NCI-H1092 treated with DMSO at 0.1 percent for 48 hours (cell line): ENCODE measurements around the gene ERC2.
A peak's percentile ranks its signal among the peaks of the same experiment; 100 is the strongest.

Experiments used
- DNase-seq: peaks from one replicate; lab custom pipeline; 2025; lab: John Stamatoyannopoulos, UW

Gene ERC2

DNA sequence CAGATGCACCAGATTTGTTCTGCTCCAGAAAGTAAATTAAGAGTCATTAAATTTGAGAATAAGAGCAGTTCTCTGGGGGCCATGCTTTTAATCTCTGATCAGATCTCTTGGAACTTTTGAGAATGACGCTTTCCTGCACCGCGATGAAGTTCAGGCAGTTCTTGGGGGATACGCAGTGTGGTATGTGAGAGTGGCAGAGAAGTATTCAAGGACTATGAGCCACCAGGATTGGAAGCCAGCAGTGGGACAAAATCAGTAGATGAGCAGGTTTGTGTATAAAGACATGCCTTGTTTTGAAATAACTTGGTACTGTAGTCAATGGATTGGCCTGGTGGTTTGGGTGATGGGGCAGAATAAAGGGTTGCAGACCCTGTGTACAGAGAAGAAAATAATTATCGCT lies 483.6 kb downstream of the ERC2 start:
- no peak for DNase-seq

DNA sequence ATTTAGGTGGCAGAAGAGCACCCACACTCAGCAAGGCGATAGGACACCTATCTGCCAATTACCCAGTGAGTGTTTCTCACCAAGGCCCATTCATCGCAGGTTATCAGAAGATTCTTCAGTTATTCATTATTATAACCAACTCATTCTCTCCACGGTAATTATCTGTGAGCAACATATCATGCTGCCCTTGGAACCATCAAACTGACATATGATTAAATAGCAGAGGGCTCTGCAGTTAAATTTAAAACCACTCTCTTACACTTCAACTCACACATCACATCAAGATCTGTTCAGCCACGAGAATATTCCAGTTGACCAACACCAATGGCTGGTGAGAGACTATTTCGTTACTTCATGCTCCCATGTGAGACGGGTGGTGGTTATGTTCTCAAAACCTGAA lies 489.3 kb downstream of the ERC2 start:
- no peak for DNase-seq

DNA sequence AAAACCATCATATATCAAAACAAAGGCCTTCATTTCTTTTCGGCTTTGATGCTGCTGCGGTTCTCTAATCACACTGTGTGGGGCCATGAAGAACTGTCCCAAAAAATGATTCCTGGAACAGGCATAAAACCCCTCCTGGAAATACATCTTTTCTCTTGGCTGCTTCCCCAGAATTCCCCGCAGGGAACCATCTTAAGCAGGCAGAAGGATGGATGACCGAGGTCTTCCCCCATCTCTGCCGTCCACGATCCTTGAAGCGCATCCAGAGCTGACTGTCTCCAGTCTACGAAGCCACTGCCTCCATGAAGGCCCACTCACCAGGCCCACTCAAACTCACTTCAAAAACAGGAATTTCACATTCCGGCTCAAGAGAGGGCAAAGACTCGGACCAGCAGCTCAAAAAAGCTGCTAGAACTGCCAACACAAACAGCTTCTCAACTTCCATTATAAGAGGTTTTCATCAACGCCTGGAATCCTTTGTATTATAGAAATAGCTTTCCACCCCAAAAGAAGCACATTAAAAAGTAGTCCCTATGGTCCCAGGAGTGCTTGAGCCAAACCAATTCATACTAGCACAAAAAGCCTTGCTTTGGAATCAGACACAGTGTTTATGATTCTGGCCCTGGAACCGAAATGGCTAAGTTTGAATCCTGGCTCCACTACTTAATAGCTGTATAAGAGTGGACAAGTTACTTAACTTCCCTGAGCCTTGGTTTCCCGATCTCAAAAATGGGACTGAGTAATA lies 493.7 kb downstream of the ERC2 start:
- no peak for DNase-seq

DNA sequence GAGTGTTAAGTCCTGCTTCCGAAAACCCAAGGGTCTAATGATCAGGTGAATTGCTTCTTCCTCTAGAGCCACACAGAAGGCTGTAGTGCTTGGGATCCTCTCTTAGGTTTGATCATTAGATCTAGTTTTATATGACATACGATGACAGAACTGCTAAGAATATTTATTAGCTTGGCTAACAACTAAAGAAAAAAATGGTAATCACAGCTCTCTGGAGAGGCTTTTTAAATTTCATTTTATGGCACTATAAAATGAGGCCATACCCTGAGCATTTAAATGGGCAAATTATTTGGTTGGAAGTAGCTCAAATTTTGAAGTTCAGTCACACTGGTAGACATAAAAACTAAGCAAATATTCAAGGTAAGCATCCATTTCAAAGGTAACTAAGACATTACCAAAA lies 498.6 kb downstream of the ERC2 start:
- DNase-seq: no peak

DNA sequence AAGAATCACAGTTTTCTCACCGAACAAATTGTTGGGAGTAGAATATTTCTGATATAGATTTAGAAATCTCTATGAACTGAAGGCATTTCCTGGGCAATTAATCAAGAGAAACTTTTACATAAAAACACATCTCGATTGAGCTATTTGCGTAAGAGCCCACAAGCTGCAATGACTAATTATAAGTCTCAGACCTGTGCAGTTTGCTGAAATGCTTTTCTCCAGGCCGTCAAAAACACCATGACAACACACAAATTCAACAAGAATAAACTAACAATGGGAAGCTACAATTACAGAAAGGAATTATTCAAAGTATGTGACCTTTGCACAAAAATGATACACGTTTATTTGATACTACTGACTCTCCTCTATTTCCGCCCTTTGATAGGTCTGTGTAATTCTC lies 499.9 kb downstream of the ERC2 start:
- no peak for DNase-seq

DNA sequence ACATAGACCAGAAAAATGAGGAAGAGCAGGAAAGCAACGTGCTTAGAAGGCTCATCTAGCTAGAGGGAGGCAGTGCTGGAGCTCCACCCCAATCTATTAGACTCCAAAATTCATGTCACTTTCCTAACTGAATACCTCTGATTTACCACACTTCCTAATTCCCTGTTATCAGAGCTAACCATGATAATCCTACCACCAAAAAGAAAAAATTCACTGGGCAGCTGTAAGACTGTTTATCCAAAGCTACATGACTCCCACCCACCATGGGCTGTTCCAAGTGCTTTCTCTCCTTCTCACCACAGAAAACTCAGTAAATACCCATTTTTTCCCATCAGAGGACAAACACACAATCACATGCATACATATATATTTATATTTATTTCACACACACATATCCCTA lies 501.7 kb downstream of the ERC2 start:
- DNase-seq: no peak

DNA sequence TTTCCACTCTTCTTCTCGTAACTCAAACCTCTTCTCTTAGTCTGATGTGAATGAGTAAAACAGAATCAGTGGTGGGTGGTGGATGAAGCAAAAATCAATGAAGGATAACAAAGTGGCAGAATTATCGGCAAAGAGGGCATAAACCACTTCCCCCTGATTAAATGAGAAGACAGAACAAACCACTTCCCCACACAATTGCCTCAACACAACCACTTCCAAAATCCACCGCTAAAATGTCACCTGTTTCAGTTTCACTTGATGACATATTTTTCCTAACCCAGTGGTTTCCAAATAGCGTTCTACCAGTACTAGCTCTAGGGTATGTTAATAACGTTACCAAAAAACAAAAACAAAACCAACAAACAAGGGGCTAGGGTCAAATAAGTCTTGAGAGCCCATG lies 502.5 kb downstream of the ERC2 start:
- no peak for DNase-seq

DNA sequence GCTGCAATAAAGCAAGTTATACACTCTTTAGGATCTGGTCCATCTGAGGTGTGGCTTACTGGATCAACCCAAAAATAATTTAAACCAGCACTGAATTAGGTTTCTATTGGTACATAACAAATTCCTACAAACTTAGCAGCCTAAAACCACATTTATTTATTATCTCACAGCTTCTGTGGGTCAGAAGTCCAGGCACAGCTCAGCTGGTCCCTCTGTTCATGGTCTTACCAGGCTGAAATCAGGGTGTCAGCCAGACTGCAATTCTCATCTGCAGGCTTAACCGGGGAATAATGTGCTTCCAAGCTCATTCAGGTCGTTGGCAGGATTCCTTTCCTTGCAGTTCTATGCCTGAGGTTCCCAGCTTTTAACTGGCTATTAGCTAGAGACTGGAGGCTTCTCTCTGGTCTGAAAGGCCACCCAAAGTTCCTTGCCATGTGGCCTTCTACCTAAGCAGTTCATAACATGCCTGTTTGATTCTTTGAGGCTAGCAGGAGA lies 503.7 kb downstream of the ERC2 start:
- no peak for DNase-seq

DNA sequence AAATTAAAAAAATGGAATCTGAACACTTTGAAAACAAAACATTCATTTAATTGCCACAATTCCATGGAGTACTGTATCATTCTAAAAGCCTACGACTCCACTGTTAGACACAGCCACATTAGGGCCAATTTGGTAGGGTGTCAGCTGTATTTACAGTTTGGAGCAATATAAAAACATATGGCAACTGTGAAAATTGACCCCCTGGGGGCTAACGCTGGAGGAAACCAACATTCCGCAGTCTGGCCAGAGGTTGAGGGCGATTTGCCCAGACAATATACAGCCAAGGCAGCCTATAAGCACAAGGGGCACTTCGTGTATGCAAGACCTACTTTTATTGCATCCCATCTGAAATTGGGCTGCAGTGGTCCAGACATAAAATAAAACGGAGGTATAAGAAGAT lies 504.7 kb downstream of the ERC2 start:
- DNase-seq: peak; percentile 3

DNA sequence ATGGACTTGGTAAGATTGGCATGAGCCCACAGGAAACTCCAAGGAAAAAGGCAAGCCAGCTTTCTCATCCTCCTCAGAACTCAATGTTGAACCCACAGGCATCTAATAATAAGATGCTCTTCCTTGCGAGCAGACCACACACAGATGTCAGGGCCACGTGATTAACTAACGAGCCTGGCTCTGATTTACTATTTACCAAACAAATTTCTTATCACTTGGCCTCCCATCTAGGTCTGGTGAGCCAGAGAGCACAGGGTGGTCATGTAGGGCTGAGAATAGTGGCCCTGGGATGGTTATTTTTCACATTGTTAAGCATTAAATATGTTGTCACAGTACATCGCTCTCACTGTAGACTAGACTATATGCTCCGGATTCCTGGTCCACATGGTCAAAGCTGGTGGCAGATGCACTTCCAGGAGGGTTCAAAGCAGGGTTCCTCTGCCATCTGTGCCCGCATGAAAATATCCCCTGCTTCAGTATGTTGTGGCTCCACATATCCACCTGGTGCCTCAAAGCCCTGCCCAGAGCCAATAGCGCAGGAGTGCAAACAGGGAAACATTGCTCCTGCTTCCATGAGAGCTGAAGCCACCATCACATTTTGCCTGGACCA lies 508.7 kb downstream of the ERC2 start:
- DNase-seq: no peak

DNA sequence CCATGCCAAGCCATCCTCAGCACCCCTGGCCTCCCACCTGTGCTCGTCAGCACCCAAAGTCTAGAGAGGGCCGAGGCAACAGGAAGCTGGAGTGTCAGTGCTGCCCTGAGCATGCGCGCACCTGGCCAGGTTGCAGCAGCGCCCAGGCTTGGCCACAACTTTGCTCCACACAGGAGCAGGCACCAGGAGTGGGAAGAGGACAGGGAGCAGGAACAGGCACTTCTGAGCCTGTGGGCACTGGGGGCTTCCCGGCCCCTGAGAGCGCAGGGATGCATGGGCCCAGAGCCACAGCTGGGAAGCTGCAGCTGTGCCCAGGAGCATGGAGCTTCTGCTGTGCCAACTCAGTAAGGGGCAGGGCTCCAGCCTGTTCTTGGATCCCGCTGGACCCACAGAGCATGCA lies 509.7 kb downstream of the ERC2 start:
- DNase-seq: no peak

DNA sequence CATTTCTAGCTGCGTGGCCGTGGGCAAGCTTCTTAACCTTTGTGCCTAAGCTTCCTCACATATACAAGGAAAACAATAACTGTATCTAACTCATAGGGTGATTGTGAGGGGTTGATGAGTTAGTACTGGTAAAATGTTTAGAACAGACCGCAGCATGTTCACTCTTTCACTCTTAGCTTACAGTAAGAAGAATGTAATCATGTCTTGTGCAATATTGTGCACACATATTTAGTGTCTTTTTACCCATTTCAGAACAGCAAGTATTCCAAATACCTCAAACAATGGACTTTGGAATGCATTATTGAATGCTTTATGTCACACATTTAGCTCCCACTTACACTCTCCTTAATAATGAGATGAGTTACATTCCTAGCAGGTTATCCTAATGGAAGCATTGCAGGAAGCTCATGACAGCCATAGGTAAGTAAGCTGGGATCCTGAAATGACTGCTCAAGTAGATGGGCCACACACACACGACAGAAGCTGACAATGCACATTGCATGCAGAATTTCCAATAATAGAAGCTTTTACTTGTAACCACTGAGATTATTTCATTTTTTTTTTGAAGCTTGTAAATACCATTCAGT lies 512.3 kb downstream of the ERC2 start:
- DNase-seq: no peak

DNA sequence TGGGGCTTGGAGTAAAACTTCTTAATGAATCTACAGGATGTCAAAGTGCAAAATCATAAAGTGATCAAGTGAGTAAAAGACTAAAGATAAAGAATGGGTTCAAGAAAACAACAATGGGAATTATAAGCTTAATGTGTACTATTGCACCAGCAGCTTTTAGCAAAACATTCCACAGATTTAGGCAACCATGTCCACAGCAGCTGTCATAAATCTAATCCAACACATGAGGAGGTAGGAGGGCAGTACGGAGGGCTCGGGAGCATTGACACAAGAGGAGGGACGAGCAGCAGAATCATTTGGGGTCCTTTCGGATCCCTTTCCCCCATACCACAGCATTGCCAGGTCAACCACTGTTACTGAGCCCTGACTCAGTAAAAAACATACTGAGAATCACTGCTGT lies 516.9 kb downstream of the ERC2 start:
- no peak for DNase-seq

DNA sequence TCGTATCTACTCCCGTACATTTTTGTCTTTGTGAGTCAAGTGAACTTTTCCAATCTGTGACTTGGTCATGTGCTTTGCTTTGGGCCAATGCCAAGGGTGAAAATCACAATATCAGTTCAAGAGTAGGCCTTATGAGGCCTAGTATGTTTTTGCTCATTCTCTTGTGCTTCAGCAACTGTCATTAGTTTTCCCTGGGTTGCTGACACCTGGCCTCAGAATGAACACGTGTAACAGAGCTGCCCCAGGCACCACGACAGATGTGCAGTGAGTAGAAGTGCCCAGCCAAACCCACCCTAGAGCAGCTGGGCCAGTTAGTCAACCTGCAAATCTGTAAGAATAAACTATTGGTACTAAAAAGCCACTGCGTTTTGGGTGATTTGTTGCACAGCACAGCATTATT lies 520.9 kb downstream of the ERC2 start:
- DNase-seq: no peak

DNA sequence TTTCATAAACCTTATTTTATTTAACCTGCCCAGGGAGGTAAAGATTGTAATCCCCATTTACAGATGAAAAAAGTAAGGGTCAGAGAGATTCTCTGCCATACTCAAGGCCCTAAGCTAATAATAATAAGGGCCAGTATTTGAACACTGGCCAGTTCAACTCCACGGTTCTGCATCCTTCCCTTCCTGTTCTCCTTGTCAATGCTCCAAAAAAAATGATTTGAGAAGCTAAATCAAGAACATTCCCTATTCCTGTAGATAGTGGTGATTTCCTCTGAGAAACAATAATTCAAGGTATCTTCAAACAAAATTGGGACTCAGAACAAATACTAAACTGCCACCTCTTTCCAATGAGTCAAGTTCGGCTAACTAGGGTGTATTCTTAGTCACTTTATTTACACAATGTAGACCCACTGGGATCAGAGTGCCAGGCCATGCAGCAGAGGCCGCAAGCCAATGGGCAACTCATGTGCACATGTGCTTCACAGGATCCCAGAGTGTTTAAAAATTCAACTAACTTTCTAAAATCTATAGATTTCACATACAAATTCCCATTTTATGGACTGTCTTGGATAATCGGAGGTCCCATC lies 521.6 kb downstream of the ERC2 start:
- DNase-seq: no peak

DNA sequence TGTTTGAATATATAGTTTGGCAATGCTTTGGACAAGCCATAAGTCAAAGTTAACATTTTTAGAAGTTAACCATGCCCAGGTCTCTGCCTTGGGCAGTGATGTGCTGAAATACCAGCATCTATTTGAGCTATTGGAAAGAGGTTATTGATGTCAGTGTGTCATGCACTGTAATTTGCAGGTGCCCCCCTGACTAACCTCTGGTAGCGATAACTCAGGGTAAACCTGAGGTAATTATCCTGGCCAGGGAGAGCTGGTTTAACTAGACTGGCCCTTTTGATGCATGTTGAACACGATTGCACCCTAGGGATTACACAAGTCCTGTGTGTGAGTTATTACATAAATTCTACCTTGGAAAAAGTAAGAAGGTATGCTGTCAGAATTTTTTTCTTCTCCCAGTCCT lies 525.4 kb downstream of the ERC2 start:
- no peak for DNase-seq

DNA sequence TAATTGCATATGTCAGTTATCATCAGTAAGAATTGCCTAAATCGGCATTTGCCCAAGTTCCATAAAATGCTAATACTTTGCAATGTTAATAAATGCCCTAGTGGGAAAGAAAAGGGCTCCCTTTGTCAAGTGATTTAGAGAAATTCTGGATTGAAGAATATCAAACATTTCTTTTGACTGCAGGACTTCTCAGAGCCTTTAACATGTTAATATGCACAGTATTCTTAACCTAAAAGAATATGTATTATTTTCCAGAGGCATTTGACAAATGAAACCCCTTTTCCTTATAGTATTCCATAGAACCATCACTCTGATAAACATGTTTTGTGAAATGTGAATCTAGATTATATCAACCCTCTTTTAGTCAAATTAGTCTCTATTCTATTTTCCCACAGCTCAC lies 529.0 kb downstream of the ERC2 start:
- DNase-seq: no peak

DNA sequence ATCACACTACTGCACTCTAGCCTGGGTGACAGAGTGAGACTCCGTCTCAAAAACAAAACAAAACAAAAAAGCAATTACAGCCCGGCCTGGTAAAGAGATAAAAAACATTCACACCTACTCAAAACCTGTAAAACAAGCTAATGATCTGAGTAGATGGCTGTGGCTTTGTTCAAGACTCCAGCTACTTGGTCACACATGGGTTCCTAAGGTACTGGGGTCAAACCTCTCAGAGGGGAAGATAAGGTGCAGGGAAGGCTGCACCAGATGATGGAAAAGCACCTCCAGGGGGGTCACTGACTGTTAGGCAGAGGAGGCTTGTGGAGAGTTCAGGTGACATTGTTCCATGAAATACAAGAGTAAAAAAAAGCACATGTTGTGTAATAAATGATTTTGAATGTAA lies 531.0 kb downstream of the ERC2 start:
- no peak for DNase-seq

DNA sequence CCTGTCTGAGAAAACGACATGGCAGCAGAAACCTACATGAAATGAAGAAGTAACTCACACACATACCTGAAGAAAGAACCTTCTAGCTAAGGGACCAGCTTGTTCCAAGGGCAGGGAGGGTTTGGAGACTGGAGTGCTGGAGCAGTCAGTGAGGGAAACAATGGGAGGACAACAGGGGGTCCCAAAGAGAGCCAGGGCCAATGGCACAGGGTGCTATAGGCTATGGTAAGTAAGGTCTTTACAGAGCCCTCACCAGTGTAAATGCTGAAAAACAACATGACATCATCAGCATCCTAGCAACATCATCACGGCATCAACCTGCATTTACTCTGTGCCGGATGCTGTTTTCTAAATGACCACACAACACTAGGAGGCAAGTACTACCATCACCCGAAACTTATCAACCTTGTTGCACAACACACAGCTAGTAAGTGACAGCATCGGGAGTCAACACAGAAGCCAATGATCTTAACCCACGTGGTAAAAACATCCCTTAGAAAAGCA lies 531.7 kb downstream of the ERC2 start:
- DNase-seq: no peak

DNA sequence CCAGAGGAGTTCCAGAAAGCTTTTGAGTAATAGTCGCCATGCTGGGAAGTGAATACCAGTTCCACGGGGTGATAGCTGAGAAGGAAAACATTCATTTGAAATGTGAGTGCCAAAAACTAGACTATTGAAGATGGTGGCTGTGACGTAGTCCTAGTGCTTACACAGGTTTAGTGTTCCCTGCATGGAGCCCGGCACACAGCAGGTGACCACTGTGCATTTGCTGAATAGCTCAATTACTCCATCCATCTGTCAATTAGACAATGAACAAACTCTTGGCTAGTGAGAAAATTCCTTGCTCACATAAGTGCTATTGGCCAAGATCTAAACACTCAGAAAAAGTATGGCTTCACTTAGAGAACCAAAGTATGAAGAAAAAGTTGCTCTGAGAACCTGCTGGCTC lies 533.0 kb downstream of the ERC2 start:
- peak; percentile 50 for DNase-seq

DNA sequence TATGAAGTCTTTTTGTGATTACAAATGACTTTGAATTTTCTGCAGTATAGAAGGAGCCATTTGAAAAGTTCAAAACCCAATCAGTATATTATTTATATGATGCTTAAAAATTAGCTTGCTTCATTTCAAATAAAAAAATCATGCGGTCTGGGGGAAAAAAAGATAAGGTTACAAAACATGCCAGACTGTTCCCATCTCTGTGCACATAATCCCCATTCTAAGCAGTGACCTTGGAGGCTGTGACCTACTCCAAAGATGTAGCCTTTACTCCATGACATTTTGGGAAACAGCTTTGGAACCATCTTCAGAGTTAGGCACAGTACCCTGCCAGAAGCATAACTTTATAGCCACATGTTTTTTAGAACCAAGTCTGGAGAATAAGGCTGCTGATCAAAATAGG lies 533.5 kb downstream of the ERC2 start:
- DNase-seq: no peak

DNA sequence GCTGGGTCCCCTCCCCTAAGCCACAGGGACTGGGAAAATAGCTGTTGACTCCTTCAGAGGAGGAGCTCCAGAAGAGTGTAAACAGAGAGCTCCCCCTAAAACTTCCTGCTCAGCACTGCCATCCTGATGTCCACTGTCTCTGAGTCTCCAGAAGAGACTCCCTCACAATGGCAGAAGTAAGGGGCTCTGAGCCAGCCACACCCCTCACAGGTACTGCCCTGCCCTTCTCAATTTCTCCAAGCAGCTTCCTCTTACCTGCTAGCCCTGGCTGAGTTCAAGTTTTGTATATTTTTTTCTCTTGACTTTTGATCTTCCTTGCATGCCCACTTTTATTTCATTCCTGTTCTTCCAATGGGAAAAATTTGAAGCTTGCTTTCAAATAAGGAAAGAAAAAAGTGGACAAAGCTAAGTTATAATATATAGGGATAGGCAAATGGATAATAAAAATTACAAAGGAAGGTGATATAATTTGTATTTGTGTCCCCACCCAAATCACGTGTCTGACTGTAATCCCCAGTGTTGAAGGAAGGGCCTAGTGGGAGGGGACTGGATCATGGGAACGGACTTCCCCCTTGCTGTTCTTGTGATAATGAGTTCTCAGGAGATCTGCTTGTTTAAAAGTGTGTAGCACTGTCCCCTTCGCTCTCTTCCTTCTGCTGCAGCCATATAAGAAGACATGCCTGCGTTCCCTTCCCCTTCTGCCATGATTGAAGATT lies 539.0 kb downstream of the ERC2 start:
- no peak for DNase-seq
